ENCODE results near the gene KSR1.
"Not testable (repeated sequence)": the region's sequence is repeated elsewhere in the genome, so short reads cannot be mapped to it uniquely, and the experiment has no call there.

DNA sequence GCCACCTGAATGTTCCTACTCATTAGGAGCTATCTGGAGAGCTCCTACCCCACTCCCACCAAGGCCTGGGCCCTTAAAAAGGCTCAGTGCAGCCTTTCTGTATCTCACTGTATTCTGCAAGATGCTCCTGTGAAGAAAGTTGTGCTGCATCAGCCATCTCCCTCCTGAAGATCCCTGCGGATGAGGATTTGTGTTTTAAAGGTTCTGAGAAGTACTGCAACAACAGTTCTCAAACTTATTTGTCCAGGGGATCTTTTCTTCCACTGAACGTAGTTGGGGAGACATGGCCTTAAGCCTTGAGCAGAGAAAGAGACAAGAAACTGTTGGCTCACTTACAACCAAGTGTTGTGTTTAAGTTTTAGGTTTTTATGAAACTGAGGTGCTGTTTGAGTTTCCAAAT is 9.6 kb downstream of the KSR1 start:
- TF ChIP-seq, protein P1, sequence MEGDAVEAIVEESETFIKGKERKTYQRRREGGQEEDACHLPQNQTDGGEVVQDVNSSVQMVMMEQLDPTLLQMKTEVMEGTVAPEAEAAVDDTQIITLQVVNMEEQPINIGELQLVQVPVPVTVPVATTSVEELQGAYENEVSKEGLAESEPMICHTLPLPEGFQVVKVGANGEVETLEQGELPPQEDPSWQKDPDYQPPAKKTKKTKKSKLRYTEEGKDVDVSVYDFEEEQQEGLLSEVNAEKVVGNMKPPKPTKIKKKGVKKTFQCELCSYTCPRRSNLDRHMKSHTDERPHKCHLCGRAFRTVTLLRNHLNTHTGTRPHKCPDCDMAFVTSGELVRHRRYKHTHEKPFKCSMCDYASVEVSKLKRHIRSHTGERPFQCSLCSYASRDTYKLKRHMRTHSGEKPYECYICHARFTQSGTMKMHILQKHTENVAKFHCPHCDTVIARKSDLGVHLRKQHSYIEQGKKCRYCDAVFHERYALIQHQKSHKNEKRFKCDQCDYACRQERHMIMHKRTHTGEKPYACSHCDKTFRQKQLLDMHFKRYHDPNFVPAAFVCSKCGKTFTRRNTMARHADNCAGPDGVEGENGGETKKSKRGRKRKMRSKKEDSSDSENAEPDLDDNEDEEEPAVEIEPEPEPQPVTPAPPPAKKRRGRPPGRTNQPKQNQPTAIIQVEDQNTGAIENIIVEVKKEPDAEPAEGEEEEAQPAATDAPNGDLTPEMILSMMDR (IDR thresholded peaks at IDR 0.05), result not testable (repeated sequence)
- not testable (repeated sequence) for TF ChIP-seq POLR2A (IDR thresholded peaks at IDR 0.05)

Data from Peyer's patch (tissue), 4 donors.